ENCODE measurements around the gene CDH23.

DNA sequence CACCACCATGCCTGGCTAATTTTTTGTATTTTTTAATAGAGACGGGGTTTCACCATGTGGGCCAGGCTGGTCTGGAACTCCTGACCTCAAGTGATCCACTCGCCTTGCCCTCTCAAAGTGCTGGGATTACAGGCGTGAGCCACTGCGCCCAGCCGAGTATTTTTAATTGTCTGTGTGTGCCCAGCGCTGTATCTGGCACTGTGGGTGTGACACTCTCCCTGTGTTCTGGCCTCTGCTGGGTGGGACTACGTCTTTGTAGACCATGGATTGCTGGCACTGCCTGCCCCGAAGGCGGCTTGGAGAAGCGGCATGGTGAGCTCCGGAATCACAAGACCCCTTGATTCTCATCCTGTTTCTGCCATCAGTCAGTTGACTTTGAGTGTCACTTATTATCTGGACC lies 136.2 kb downstream of the CDH23 start:
- TF ChIP-seq YY1 (IDR thresholded peaks at IDR 0.05; ENCODE audit: insufficient read depth, insufficient read length) (no peak), SUZ12 (IDR thresholded peaks at IDR 0.05; ENCODE audit: extremely low read depth, insufficient read depth, insufficient read length) (no peak), ZNF274 (IDR thresholded peaks at IDR 0.05; ENCODE audit: low read depth, low read length) (no peak)

Data from NT2/D1 (cell line).